Left colon (tissue), 2 donors: ENCODE measurements around the gene MISP. TPM values are rescaled to one million over a fixed set of nuclear protein-coding genes. Genes with fewer than 3 reads are reported as not detected.
"Not testable (repeated sequence)": the region's sequence is repeated elsewhere in the genome, so short reads cannot be mapped to it uniquely, and the experiment has no call there.

Experiments used
- ATAC-seq: fragments of 200-7000 bp; cut with Tn5 transposase; one replicate; pipeline ENCODE4 v1.9.1; 2020; ENCODE audit warnings: mild to moderate bottlenecking, moderate library complexity
- DNase-seq, 2 donors: peaks; one replicate each; pipeline ENCODE4 v3.0.0-alpha.2; 2020
- intact Hi-C, 2 donors: fragments of 100-400 bp; cut with DNase I in 1 of 2; cut with micrococcal nuclease in 1 of 2; formaldehyde crosslinking; loops; one replicate each; pipeline versions ENCODE4 v1.11.2 to v1.14.0; 2022; cut with DNase I, micrococcal nuclease
- total RNA-seq, 2 donors: library from RNA; stranded (reverse); fragmentation: NEBNext Ultra II Directional; extraction: Animal tissue kit (Norgen Biotek cat#: 25700); gene quantifications; one replicate each; pipeline ENCODE4 v1.2.1, GENCODE V29; 2021
- donor health status: DM: no; HTN: no; CAD: no.
- donor health status: DM: yes; HTN: yes; CAD: no.

MISP gene
- total RNA-seq, 2 donors from 2014 or later = 414 to 461 TPM

DNA sequence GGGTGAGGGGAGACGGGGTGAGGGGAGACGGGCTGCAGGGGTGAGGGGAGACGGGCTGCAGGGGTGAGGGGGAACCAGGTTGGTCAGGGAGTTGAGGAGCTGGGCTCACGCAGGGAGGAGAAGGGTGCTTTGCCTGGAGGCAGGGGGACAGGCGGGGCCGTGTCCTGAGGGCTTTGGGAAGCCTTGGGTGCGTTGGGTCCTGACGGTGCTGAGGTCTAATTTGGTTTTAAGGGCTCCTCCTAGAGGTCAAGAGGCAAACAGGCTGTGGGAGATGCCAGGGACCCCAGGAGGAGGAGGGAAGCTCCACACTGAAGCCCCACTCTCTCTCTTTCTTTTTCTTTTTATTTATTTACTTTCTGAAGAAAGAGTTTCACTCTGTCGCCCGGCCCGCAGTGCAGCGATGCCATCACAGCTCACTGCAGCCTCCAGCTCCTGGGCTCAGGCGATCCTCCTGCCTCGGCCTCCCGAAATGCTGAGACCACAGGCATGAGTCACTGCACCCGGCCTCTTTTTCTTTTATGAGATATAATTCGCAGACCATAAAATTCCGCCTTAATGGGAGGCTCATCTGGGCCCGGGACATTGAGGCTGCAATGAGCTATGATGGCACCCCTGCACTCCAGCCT lies 9.3 kb upstream of the MISP start:
- intact Hi-C loops = no loop called here
- ATAC-seq = no peak
- peak in 1 of 2 donors; percentile 24 for DNase-seq

DNA sequence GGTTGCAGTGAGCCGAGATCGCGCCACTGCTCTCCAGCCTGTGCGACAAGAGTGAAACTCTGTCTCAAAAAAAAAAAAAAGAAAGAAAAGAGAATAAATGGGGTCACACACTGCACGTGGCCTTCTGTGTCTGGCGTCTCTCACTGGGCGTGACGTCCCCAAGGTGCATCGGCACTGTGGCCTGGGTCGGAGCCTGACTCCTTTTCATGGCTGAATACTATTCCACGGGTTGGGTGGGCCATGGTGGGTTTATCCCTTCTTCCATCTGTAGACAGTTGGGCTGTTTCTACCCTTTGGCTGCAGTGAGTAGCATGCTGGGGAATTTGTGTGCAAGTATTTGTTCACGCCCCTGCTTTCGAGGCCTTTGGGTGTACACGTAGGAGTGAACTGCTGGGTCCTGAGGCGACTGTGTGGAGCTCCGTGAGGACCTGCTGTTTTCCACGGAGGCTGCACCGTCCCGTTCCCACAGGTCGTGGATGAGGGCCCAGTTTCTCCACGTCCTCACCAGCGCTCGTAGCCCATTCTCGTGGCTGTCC lies 8.3 kb upstream of the MISP start:
- intact Hi-C loops = no loop called here
- DNase-seq = no peak
- no peak for ATAC-seq

DNA sequence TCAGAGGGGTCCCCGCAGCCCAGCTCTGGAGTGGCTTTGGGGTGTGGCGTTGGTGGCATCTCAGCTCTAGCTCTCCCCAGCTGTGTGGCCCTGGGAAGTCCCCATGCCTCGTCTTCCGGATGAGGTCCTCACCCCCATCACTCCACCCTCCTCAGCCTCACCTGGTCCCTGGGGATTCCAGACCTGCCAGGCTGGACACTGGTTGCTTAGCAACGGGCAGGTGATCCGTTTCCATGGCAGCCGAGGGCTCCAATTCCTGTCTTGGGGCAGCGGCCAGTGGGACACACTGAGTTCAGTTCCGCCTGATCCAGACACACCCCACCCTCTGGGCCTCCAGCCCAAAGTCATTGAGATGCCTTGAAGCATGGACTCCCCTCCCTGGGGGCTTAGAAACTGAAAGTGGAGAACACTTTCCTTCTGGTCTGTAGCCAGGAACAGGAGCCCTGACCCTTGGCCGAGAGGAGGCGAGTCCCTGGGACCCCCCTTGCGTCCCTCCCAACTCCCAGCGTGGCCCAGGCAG lies 7.7 kb upstream of the MISP start:
- peak; percentile 42 for ATAC-seq
- DNase-seq = peak; percentile 79 to 94

DNA sequence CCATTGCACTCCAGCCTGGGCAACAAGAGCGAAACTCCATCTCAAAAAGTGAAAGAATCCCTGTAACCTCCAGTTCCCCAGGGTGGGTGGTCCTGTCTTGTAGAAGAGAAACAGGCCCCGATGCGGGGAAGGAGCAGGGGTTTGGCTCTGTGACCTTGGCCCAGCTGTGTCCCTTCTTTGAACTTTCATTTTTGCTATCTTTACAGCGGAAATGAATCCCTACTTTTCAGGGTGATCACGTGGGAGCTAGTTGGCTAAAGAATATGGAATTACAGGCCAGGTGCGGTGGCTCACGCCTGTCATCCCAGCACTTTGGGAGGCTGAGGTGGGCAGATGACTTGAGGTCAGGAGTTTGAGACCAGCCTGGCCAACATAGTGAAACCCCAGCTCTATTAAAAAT lies 5.8 kb upstream of the MISP start:
- intact Hi-C loops, DNase-seq, ATAC-seq: not testable (repeated sequence)

More for the DNA sequence above, 7.7 kb upstream of the MISP start:
- intact Hi-C loops = no loop called here

DNA sequence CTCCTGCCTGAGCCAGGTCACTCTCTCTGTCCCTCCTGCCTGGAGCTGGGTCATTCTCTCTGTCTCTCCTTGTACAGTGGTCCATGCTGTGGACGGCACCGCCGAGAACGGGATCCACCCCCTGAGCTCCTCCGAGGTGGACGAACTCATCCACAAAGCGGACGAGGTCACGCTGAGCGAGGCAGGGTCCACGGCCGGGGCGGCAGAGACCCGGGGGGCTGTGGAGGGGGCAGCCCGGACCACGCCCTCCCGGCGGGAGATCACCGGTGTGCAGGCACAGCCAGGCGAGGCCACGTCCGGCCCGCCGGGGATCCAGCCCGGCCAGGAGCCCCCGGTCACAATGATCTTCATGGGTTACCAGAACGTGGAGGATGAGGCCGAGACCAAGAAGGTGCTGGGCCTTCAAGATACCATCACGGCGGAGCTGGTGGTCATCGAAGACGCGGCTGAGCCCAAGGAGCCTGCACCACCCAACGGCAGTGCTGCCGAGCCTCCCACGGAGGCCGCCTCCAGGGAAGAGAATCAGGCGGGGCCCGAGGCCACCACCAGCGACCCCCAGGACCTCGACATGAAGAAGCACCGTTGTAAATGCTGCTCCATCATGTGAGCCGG lies 4.6 kb upstream of the MISP start:
- no peak for DNase-seq
- intact Hi-C loops = no loop called here
- no peak for ATAC-seq

DNA sequence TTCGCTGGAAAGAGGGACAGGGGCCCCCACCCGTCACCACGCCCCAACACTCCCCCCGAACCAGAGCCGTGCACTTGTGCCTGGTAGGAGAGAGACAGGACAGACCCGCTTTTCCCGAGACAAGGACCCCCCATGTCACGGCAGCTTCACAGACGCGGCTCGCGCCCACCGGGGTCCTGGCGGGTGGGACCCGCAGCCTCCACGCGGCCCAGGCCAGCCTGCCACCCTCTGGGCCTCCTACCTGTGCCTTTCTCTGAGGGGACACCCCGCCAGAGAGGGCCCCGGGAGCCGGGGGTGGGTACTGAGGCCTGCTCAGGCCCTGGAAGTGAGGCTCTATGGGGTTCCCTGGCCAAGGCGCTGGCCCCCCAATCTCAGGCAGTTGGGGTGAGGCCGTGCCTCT lies 4.0 kb upstream of the MISP start:
- intact Hi-C loops = no loop called here
- no peak for ATAC-seq
- DNase-seq = no peak

DNA sequence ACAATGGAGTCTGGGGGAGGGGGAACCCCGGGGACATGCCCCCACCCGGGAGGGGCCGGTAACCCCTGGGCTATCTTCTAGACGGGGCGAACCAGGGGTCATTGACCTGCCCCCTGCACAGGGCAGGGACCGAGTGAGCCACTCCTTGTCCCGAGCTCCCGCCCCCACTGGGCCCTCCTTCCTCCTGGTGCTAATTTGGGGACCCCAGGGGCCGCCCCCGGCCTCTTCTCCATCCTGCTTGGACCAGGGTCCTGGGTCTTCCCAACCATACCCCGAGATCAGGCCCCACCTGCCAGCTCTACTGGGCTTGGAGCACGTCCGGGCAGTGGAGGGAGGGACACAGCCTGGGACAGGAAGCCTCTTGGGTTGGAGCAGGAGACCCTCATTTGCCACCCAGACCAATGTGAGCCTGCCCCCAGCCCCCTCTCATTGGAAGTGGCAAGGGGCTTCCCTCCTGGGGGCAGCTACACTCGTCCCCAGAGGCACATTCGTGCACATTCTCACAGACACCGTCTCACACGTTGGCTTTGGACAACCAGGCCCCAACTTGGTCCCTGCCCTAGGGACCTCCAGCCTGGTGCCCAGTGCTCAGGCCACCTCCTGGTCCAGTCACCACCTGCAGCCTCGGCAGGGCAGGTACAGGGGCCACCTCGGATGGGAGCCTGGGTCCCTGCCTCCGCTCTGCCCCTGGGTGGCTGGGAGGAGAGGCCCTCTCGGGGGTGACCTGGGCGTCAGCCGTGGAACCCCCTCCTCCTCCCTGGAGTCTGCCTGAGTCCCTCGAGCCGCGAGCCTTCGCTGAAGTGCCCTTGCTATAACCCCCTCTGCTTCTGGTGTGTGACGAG lies 3.3 kb upstream of the MISP start:
- ATAC-seq (no peak), DNase-seq (no peak)
- intact Hi-C loops = no loop called here

DNA sequence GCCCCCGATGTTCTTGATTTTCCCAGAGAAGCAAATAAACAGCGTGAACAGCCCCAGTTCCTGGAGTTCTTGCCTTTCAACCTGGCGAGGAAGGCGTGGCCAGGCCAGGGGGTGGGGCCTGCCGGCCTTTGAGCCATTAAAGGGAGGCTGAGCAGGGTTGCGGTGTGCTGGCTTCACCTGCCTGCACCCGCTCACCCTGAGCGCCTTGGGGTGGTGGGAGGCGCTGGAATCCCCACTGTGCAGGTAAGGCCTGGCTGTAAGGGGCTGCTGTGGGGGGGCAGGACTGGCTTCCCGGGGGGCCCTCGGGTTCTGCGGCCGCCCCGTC lies 2.7 kb upstream of the MISP start:
- ATAC-seq (peak; percentile 28), DNase-seq (peak; percentile 85 to 87)
- intact Hi-C loops = no loop called here

DNA sequence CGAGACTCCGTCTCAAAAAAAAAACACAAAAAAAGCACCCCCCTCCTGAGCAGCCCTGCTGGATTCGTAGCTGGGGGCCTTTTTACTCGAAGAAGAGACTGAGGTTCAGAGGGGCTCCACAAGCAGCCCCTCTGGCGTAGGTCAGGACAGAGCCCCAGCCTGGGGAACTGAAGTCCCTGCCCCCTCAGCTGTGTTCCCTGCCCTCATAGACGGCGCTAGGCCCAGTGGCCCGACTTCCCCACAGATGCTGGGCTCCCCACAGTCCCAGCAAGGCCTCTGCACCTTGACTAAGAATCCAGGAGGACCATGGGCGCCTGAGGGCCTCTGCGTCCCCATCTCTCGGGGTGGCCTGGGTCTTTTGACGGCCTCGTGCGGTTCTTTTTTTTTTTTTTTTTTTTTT lies 1.1 kb upstream of the MISP start:
- ATAC-seq (no peak), DNase-seq (peak in 1 of 2 donors; percentile 16)
- intact Hi-C loops = no loop called here

DNA sequence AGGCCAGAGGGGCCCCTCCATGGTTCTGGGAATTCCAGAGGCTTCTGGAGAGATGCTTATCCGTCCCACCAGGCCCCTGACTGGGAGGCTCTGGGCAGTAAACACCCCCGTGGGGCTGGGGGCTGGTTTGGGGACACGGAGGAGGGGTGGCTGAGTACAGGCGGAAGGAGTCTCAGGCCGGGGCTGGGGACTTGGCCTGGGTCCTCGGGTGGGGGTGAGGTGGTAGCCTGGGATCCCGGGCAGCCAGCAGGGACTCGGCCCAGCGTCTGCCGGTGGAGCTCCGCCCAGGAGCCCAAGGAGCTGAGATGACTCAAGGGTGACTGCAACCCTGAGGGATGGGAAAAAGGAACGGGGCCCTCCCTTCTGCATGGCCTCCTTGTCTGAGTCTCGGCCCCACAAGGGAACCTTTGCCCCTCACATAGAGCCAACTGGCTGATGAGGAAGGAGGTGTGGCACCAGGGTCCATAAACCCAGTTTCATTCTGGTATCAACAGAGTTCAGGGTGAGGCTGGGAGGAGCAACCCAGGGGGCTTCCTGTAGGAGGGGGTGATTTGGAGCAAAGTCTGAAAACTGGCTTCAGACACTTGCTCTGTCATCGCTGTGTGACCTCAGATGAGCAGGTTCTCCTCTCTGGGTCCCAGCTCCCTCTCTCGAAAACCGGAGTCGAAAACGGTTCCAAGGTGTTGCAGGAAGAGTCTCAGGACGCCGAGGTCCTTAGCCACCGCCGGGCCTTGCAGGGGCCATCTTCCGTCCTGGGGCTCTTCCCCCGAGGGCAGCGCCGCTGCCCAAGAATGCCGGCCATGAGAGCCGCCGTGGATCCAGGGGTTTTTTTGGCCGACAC lies 809 bp downstream of the MISP start:
- DNase-seq (peak; percentile 82 to 93), ATAC-seq (peak; percentile 55)
- intact Hi-C loops = no loop called here

DNA sequence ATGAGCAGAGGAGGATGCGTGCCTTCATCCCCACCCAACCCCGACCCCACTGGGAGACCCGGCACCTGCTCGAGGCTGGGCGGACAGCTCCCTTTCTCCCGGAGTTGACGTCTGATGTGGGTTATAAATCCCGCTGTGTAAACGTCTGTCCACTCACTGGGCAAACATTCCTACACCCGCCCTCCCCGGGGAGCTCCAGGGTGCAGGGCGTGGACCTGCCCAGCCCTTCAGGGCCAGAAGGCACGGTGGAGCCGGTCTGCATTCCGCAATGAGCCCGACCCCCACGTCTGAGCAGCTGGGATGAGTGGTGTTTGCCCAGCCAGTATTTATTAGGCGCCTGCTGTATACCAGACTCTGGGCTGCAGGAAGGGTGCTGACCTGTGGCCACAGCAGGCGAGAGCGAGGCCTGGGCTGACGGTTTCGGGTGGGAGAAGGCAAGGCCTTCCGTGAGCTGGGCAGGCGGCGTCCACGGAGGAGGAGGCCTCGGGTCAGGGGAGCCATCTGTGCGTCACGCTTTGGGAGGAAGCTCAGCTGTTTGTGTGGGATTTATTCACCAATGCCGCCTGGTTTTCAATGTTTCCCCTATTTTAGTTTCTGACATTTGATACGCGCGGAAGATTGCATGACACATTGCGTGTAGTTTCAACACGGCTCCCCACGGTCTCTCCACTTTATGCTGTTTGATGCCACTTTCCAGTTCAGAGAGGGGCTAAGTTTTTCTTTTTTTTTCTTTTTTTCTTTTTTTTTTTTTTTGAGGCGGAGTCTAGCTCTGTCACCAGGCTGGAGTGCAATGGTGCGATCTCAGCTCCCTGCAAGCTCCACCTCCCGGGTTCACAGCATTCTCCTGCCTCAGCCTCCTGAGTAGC lies 2.0 kb downstream of the MISP start:
- intact Hi-C loops = no loop called here
- ATAC-seq = peak; percentile 52
- DNase-seq = peak; percentile 87 to 96

DNA sequence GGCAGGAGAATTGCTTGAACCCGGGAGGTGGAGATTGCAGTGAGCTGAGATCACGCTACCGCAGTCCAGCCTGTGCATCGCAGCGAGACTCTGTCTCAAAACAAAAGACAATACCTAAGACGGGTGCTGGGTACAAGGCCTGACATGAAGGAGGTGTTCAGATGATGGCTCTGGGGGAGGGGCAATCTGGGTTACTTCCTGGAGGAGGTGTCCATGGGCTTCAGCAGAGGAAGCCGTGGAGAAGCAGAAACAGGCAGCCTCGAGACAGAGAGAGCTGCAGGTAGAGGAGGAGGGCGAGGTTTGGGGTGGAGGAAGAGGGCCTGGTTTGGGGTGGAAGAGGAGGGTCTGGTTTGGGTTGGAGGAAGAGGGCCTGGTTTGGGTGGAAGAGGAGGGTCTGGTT lies 3.6 kb downstream of the MISP start:
- DNase-seq (peak in 1 of 2 donors; percentile 52), ATAC-seq (no peak)
- intact Hi-C loops = no loop called here

DNA sequence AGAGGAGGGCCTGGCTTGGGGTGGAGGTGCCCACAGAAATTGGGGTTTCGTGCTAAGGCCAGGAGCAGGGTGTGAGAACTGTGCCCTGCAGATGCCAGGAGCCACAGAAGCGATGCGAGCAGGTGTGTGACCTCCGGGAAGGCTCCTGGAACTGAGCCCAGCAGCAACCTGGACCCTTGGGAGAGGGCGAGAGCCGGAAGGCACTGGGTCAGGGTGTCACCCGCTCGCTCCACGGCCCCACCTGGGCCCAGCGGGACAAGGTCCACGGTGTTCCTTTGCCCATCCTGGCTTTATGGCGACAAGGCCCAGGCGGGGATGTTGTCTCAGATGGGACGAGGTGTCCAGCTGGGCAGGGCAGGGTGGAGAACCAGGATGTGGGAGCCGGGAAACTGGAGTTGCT lies 4.2 kb downstream of the MISP start:
- peak; percentile 82 to 93 for DNase-seq
- ATAC-seq = peak; percentile 41
- intact Hi-C loops = no loop called here

DNA sequence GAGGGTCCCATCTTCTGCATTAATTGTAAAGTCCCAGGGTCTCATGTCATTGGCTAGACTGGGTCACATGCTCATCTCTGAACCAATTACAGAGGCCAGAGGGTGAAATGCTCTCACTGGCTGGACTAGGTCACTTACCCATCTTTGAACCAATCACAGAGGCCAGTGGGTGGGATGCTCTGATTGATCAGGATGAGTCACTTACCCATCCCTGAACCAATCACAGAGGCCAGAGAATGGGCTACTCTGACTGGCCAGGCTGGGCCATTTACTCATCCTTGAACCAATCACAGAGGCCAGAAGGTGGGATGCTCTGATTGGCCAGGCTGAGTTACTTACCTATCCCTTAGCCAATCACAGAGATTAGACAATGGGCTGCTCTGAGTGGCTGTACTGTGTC lies 5.3 kb downstream of the MISP start:
- intact Hi-C loops = no loop called here
- ATAC-seq (no peak), DNase-seq (no peak)

DNA sequence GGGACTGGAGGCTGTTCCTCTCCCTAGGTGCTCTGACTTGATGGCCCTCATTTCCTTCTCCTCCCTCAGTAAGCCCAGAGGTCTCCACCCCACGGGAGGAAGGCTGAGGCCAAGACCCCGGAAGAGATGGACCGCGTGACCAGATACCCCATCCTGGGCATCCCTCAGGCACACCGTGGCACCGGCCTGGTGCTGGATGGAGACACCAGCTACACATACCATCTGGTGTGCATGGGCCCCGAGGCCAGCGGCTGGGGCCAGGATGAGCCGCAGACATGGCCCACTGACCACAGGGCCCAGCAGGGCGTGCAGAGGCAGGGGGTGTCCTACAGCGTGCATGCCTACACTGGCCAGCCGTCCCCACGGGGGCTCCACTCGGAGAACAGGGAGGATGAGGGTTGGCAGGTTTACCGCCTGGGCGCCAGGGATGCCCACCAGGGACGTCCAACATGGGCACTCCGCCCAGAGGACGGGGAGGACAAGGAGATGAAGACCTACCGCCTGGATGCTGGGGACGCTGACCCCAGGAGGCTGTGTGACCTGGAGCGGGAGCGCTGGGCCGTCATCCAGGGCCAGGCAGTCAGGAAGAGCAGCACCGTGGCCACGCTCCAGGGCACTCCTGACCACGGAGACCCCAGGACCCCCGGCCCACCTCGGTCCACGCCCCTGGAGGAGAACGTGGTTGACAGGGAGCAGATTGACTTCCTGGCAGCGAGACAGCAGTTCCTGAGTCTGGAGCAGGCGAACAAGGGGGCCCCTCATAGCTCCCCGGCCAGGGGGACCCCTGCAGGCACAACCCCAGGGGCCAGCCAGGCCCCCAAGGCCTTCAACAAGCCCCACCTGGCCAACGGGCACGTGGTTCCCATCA lies 6.1 kb downstream of the MISP start:
- intact Hi-C loops = no loop called here
- DNase-seq (no peak), ATAC-seq (no peak)

DNA sequence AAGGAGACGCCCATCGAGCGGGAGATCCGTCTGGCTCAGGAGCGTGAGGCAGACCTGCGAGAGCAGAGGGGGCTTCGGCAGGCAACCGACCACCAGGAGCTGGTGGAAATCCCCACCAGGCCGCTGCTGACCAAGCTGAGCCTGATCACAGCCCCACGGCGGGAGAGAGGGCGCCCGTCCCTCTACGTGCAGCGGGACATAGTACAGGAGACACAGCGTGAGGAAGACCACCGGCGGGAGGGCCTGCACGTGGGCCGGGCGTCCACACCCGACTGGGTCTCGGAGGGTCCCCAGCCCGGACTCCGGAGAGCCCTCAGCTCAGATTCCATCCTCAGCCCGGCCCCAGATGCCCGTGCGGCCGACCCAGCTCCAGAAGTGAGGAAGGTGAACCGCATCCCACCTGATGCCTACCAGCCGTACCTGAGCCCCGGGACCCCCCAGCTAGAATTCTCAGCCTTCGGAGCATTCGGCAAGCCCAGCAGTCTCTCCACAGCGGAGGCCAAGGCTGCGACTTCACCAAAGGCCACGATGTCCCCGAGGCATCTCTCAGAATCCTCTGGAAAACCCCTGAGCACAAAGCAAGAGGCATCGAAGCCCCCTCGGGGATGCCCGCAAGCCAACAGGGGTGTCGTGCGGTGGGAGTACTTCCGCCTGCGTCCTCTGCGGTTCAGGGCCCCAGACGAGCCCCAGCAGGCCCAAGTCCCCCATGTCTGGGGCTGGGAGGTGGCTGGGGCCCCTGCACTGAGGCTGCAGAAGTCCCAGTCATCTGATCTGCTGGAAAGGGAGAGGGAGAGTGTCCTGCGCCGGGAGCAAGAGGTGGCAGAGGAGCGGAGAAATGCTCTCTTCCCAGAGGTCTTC lies 7.1 kb downstream of the MISP start:
- intact Hi-C loops = no loop called here
- ATAC-seq = no peak
- DNase-seq = no peak
